ENCODE data around the gene ARL2.
A peak's percentile ranks its signal among the peaks of the same experiment; 100 is the strongest.

ARL2 gene

GRCh38 chr11:65051398-65051858 lies 37.5 kb downstream of the ARL2 start:
- Mint-ChIP-seq H3K27ac (no peak overlapping the region), H3K27me3 (no peaks in the 10 kb centered on the region), H3K4me1 (ENCODE audit: low read depth) (peaks cover 32% of the 10 kb centered on the region), H3K4me3 (no peak overlapping the region), H3K9me3 (ENCODE audit: low read depth) (no peaks in the 10 kb centered on the region), H3K36me3 (no peaks in the 10 kb centered on the region)

DNA sequence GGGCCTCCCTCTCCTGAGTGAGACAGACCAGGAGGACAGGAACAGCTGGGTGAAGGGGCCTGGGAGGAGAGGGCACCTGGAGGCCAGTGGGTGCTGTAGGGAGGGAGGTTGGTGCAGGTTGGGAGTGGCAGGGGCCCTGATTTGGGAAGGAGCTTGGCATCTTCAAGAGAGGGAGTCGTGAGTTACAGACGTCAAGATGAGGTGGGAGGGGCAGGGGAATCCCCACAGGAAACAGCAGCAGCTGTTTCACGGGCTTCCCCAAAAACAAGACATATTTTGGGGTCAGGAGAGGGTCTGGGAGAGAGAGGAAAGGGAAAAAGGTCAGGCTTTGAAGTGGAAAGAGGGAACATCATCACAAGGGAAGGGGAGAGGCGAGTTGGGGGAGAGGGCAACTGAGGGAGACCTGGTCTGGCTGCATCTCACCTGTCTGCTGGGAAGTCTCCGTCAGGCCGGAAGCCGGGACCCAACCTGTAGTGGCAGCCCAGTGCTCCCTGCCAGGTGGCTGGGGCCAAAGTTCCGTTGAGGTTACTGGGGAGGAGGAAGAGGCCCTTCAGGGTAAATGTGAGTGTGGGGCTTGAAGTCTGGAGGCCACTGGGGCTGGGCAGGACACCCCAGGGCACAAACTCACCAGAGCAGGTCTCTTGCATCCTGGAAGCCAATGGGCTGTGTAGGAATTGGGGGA lies 40.0 kb downstream of the ARL2 start:
- peak overlapping the region; percentile 73 for H3K4me3 Mint-ChIP-seq
- H3K4me1 Mint-ChIP-seq (ENCODE audit: low read depth): peaks cover 16% of the 10 kb centered on the region
- peak overlapping the region; percentile 62 for H3K27ac Mint-ChIP-seq
- no peaks in the 10 kb centered on the region for H3K27me3 Mint-ChIP-seq
- no peaks in the 10 kb centered on the region for H3K9me3 Mint-ChIP-seq (ENCODE audit: low read depth)
- no peaks in the 10 kb centered on the region for H3K36me3 Mint-ChIP-seq

GRCh38 chr11:65055538-65055937 lies 41.6 kb downstream of the ARL2 start:
- no peaks in the 10 kb centered on the region for H3K27me3 Mint-ChIP-seq
- H3K9me3 Mint-ChIP-seq (ENCODE audit: low read depth): no peaks in the 10 kb centered on the region
- H3K27ac Mint-ChIP-seq: no peak overlapping the region
- no peaks in the 10 kb centered on the region for H3K36me3 Mint-ChIP-seq
- H3K4me1 Mint-ChIP-seq (ENCODE audit: low read depth): peaks cover 16% of the 10 kb centered on the region
- no peak overlapping the region for H3K4me3 Mint-ChIP-seq

- Mint-ChIP-seq H3K4me3 (no peak overlapping the region), H3K36me3 (no peaks in the 10 kb centered on the region), H3K27ac (no peak overlapping the region), H3K9me3 (ENCODE audit: low read depth) (no peaks in the 10 kb centered on the region), H3K27me3 (no peaks in the 10 kb centered on the region), H3K4me1 (ENCODE audit: low read depth) (peaks cover 16% of the 10 kb centered on the region)
Measured at GRCh38 chr11:65056999-65057398, 43.0 kb downstream of the ARL2 start.

- Mint-ChIP-seq H3K27me3 (no peaks in the 10 kb centered on the region), H3K27ac (no peak overlapping the region), H3K36me3 (no peaks in the 10 kb centered on the region), H3K4me3 (no peak overlapping the region), H3K9me3 (ENCODE audit: low read depth) (no peaks in the 10 kb centered on the region), H3K4me1 (ENCODE audit: low read depth) (peaks cover 16% of the 10 kb centered on the region)
Measured at GRCh38 chr11:65057526-65057925, 43.6 kb downstream of the ARL2 start.

- Mint-ChIP-seq H3K27ac (no peak overlapping the region), H3K27me3 (no peaks in the 10 kb centered on the region), H3K4me3 (no peak overlapping the region), H3K4me1 (ENCODE audit: low read depth) (peaks cover 16% of the 10 kb centered on the region), H3K9me3 (ENCODE audit: low read depth) (no peaks in the 10 kb centered on the region), H3K36me3 (no peaks in the 10 kb centered on the region)
Measured at GRCh38 chr11:65058012-65058411, 44.1 kb downstream of the ARL2 start.

DNA sequence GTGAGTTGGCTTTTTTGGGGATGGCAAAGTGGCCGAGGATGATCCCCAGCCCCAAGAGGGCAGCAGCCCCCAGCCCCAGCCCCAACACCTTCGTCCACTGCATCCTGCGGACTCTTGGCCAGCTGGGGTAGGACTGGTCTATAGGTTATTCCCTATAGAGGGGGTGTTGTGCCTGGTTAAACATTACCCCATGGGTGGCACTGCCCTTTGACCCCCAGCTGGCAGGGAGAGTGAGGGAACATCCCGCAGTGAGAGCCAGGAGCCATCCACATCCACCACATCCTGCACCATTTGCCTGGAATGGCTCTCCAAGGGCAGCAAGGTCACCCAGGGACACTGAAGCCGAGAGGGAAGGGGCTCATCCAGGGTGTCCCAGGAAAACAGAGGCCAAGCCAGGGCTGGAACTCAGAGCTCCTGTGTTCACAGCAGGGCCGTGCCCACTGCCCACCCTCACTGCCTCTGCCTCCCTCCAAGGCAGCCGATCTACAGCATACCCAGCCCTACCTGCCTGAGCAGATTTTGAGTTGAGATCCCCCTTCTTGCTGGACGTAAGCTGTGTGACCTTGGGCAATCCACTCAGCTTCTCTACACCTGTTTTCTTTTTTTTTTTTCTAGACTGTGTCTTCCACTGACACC lies 44.6 kb downstream of the ARL2 start, which contains the start of gene NAALADL1:
TSS of gene NAALADL1 (minus strand) at position 135 of the 636 bp plus-strand sequence. CDS start at position 103, 32 bp downstream.
- H3K27ac Mint-ChIP-seq: no peak within 1 kb of the TSS
- H3K36me3 Mint-ChIP-seq: no peaks in the 10 kb centered on the region
- no peaks in the 10 kb centered on the region for H3K9me3 Mint-ChIP-seq (ENCODE audit: low read depth)
- H3K4me3 Mint-ChIP-seq: no peak within 1 kb of the TSS
- peaks cover 11% of the 10 kb centered on the region for H3K4me1 Mint-ChIP-seq (ENCODE audit: low read depth)
- no peaks in the 10 kb centered on the region for H3K27me3 Mint-ChIP-seq

DNA sequence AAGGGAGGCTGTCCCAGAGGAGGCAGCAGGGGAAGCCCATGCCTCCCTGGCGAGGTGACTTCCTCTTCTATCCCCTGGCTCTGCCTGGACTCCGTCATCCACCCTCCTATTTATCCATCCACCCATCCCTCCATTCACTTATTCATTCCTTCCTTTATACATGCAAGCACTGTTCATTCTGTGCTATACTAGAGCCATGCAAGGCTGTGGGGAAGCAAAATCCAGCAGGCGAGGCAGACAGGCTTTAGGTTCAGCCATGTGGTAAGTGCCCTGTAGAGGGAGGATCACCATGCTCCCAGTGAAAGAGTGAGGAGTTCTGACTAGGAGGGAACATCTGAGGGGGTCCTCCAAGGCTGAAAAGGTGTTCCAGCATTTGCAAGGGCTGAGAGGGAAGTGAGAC lies 45.6 kb downstream of the ARL2 start:
- Mint-ChIP-seq H3K9me3 (ENCODE audit: low read depth) (no peaks in the 10 kb centered on the region), H3K4me3 (no peak overlapping the region), H3K4me1 (ENCODE audit: low read depth) (peaks cover 2% of the 10 kb centered on the region), H3K27me3 (no peaks in the 10 kb centered on the region), H3K36me3 (no peaks in the 10 kb centered on the region), H3K27ac (no peak overlapping the region)

DNA sequence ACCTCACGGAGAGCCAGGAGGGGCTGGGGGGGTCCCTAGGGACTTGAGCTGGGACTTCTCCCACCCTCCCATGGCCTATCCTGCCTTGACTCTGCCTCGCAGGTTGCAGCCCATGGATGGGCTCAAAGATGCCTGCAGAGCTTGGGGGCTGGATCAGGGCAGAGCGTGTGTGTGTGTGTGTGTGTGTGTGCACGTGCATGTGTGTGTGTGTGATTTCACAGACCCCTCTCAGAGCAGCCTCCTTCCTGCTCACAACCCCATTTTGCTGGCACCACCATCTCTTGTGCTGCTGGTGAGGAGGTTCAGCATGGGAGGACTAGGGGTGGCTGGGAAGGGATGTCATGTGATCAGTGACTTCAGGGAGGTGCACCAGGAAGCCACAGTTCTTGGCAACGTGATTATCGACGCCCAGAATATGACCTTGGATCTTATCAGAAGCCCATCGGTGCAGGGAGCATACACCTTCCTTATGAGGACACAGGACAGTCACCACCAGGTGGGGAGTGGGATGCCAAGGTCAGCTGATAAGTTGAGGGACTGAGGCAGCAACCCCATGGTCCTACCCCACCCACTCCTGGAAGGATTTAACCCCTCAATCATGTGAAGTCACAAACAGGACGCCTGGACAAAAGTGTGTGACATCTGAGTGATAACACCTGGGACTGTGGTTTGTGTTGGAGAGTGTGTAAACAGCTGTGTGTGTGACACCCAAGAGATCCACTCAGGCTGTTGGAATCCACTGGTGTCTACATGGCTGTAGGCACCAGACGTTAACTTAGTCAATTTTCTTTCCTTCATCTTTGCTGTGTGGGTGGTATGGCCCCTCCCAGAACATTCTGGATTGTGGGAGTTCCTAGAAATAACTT lies 46.2 kb downstream of the ARL2 start:
- no peak overlapping the region for H3K4me3 Mint-ChIP-seq
- no peaks in the 10 kb centered on the region for H3K36me3 Mint-ChIP-seq
- H3K27me3 Mint-ChIP-seq: no peaks in the 10 kb centered on the region

GRCh38 chr11:65060913-65061408 lies 47.0 kb downstream of the ARL2 start:
- Mint-ChIP-seq H3K9me3 (ENCODE audit: low read depth) (no peaks in the 10 kb centered on the region), H3K4me1 (ENCODE audit: low read depth) (no peaks in the 10 kb centered on the region), H3K36me3 (no peaks in the 10 kb centered on the region), H3K27me3 (no peaks in the 10 kb centered on the region), H3K4me3 (no peak overlapping the region), H3K27ac (no peak overlapping the region)

More for the DNA sequence above, 46.2 kb downstream of the ARL2 start:
- no peak overlapping the region for H3K27ac Mint-ChIP-seq
- H3K9me3 Mint-ChIP-seq (ENCODE audit: low read depth): no peaks in the 10 kb centered on the region
- no peaks in the 10 kb centered on the region for H3K4me1 Mint-ChIP-seq (ENCODE audit: low read depth)

GRCh38 chr11:65063532-65063931 lies 49.6 kb downstream of the ARL2 start:
- H3K9me3 Mint-ChIP-seq (ENCODE audit: low read depth): no peaks in the 10 kb centered on the region
- H3K36me3 Mint-ChIP-seq: no peaks in the 10 kb centered on the region
- no peak overlapping the region for H3K27ac Mint-ChIP-seq
- no peaks in the 10 kb centered on the region for H3K4me1 Mint-ChIP-seq (ENCODE audit: low read depth)
- no peak overlapping the region for H3K4me3 Mint-ChIP-seq
- H3K27me3 Mint-ChIP-seq: no peaks in the 10 kb centered on the region

DNA sequence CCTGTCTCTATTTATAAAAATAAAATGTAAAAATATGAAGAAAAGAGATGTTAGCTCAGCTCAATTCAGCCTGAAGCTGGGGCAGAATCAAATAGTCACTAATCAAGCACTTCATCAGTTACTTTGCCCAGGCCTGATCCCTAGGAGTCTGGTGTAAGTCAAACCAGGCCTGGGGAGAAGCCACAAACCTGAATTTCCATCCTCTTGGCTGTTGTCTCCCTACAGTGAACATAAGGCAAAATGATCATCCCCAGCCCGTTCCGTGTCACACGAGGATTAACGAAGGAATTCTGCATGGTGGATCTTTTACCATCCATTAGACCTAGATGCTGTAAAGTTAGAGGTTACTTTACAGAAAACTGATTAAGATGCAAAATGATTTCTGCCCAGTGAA lies 50.9 kb downstream of the ARL2 start:
- Mint-ChIP-seq H3K27ac (no peak overlapping the region), H3K4me3 (no peak overlapping the region), H3K4me1 (ENCODE audit: low read depth) (no peaks in the 10 kb centered on the region), H3K27me3 (no peaks in the 10 kb centered on the region), H3K9me3 (ENCODE audit: low read depth) (no peaks in the 10 kb centered on the region), H3K36me3 (no peaks in the 10 kb centered on the region)

DNA sequence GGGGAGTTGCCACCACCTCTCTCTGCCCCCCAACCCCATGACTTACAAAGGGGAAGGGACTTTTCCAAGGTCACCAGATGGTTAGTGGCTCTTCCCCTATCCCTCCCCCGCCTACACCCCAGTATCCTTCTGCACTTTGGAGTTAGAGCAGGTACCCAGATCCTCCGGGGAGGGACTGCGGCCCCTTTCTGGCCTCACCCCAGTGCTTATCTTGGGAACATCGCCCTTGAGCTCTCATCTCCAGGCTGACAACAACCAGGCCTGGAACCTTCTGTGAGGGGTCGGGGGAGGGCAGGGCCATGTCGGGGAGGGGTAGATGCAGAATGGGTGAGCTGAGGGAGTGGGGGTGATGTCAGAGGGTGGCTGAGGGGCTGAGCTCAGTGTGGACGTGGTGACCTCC lies 51.9 kb downstream of the ARL2 start:
- no peak overlapping the region for H3K4me3 Mint-ChIP-seq
- H3K36me3 Mint-ChIP-seq: no peaks in the 10 kb centered on the region
- H3K9me3 Mint-ChIP-seq (ENCODE audit: low read depth): no peaks in the 10 kb centered on the region
- no peak overlapping the region for H3K27ac Mint-ChIP-seq
- H3K4me1 Mint-ChIP-seq (ENCODE audit: low read depth): no peaks in the 10 kb centered on the region
- H3K27me3 Mint-ChIP-seq: no peaks in the 10 kb centered on the region

DNA sequence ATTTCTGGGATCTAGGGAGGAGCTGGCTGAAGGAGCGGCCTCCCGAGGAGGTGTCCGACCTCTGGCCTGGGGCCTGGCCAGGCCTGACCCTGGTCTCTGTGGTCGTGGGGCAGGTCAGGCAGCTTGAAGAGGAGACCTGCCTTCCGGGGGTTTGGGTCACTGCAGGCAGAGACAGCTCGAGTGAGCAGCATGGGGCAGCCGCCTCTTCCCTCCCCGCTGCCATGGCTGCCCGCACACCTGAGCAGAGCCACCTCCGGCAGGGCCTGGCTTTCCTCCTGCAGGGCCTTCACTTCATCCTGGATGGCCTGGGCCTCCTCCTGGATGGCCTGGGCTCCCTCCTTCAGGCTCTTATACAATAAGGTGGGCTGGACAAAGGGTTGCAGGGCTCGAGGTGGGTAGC lies 52.4 kb downstream of the ARL2 start:
- Mint-ChIP-seq H3K36me3 (no peaks in the 10 kb centered on the region), H3K27me3 (no peaks in the 10 kb centered on the region), H3K9me3 (ENCODE audit: low read depth) (no peaks in the 10 kb centered on the region), H3K4me1 (ENCODE audit: low read depth) (no peaks in the 10 kb centered on the region), H3K27ac (no peak overlapping the region), H3K4me3 (no peak overlapping the region)

DNA sequence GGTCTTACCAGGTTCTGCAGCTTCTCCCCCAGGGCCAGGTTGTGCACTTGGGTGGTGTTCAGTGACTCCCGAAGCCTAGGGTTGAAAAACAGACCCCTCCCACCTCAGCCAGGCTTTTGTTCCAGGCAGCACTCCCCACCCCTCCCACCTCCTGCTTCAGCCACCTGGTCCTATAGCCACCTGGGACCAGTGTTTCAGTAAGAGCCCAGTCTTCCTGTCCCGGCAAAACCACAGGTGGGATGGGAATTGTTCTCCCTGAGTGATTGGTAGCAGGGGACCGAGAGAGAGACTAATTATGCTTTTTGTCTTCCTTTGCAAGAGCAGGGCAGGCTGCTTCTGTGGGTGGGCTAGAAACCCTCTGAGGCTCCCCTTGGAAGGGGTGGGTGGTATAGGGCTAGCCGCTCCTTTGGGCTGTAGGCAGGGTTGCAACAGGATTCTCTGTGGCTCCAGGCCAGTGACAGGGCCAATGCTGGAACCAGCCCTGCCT lies 52.9 kb downstream of the ARL2 start:
- H3K27me3 Mint-ChIP-seq: no peaks in the 10 kb centered on the region
- no peaks in the 10 kb centered on the region for H3K9me3 Mint-ChIP-seq (ENCODE audit: low read depth)
- no peak overlapping the region for H3K27ac Mint-ChIP-seq
- no peaks in the 10 kb centered on the region for H3K36me3 Mint-ChIP-seq
- no peaks in the 10 kb centered on the region for H3K4me1 Mint-ChIP-seq (ENCODE audit: low read depth)
- no peak overlapping the region for H3K4me3 Mint-ChIP-seq

All from activated naive CD8-positive, alpha-beta T cell (primary cell).